GM12875 (cell line): ENCODE measurements around the gene OR5AS1.
"Not testable (repeated sequence)": the region's sequence is repeated elsewhere in the genome, so short reads cannot be mapped to it uniquely, and the experiment has no call there.

Source experiments
- H3K4me3 ChIP-seq: one replicate; pipeline ENCODE4 v1.5.1; 2011; ENCODE audit warnings: low read depth, low read length, control low read depth
- CTCF ChIP-seq: IDR thresholded peaks from 2 replicates; pipeline ENCODE4 v1.5.1; 2011; ENCODE audit warnings: low read depth, mild to moderate bottlenecking, control low read depth, inconsistent platforms, low read length, moderate library complexity, borderline replicate concordance; ENCODE audit not compliant: insufficient read depth

OR5AS1 gene

GRCh38 chr11:56027354-56027753 lies at the start of gene OR5AS1:
Gene OR5AS1, plus strand, starts transcription at chr11:56027654. Its CDS starts 2,765 bp downstream, at chr11:56030419.
- TF ChIP-seq CTCF = no peak
- no peak within 1 kb of the TSS for H3K4me3 ChIP-seq

GRCh38 chr11:55994525-55994924 lies 32.9 kb upstream of the OR5AS1 start, which contains the start of gene OR5F1:
Gene OR5F1, minus strand, starts transcription at chr11:55994625. Its CDS starts 0 bp downstream, at chr11:55994625.
- TF ChIP-seq CTCF = no peak

GRCh38 chr11:56010716-56011115 lies 16.7 kb upstream of the OR5AS1 start:
- TF ChIP-seq CTCF = no peak
- no peak overlapping the region for H3K4me3 ChIP-seq

More at GRCh38 chr11:55994525-55994924, 32.9 kb upstream of the OR5AS1 start, which contains the start of gene OR5F1:
- no peak within 1 kb of the TSS for H3K4me3 ChIP-seq

GRCh38 chr11:56013805-56014204 lies 13.6 kb upstream of the OR5AS1 start:
- no peak for TF ChIP-seq CTCF
- H3K4me3 ChIP-seq = no peak overlapping the region

GRCh38 chr11:56045538-56045937 lies 18.1 kb downstream of the OR5AS1 start:
- no peak for TF ChIP-seq CTCF
- no peak overlapping the region for H3K4me3 ChIP-seq

GRCh38 chr11:56048480-56048879 lies 21.0 kb downstream of the OR5AS1 start:
- no peak for TF ChIP-seq CTCF
- H3K4me3 ChIP-seq = no peak overlapping the region

GRCh38 chr11:56049487-56049886 lies 22.0 kb downstream of the OR5AS1 start:
- no peak for TF ChIP-seq CTCF
- H3K4me3 ChIP-seq = no peak overlapping the region

- H3K4me3 ChIP-seq = not testable (repeated sequence)
Measured at GRCh38 chr11:56056366-56056765, 28.9 kb downstream of the OR5AS1 start.

GRCh38 chr11:56057661-56058237 lies 30.3 kb downstream of the OR5AS1 start:
- H3K4me3 ChIP-seq = not testable (repeated sequence)

GRCh38 chr11:56058260-56058780 lies 30.9 kb downstream of the OR5AS1 start:
- H3K4me3 ChIP-seq = not testable (repeated sequence)
